ENCODE data around the gene CDK5R1. TPM values are rescaled to one million over a fixed set of nuclear protein-coding genes. Genes with fewer than 3 reads are reported as not detected.
"Not testable (repeated sequence)": the region's sequence is repeated elsewhere in the genome, so short reads cannot be mapped to it uniquely, and the experiment has no call there.

The CDK5R1 gene
- 0.68 TPM for total RNA-seq

GRCh38 chr17:32486701-32487472 is at the start of gene CDK5R1:
TSS of gene CDK5R1 (plus strand) at chr17:32486993. CDS start at chr17:32487621, 628 bp downstream.
- ATAC-seq, result peak; percentile 60

GRCh38 chr17:32440722-32441121 is 46.1 kb upstream of the CDK5R1 start:
- ATAC-seq, result no peak

More at GRCh38 chr17:32486701-32487472, at the start of gene CDK5R1:
- DNase-seq (ENCODE audit: low spot score), result peak; percentile 77

GRCh38 chr17:32441886-32442285 is 44.9 kb upstream of the CDK5R1 start:
- no peak for ATAC-seq
- no peak for DNase-seq (ENCODE audit: low spot score)

More at GRCh38 chr17:32440722-32441121, 46.1 kb upstream of the CDK5R1 start:
- DNase-seq (ENCODE audit: low spot score), result no peak

- no peak for ATAC-seq
Observed at GRCh38 chr17:32443827-32444300, 42.9 kb upstream of the CDK5R1 start.

GRCh38 chr17:32444301-32445073 is 42.3 kb upstream of the CDK5R1 start, which contains the start of gene PSMD11:
TSS of gene PSMD11 (plus strand) at chr17:32444510. CDS start at chr17:32444524, 14 bp downstream.
- peak; percentile 97 for ATAC-seq

More at GRCh38 chr17:32443827-32444300, 42.9 kb upstream of the CDK5R1 start:
- no peak for DNase-seq (ENCODE audit: low spot score)

GRCh38 chr17:32445074-32445415 is 41.7 kb upstream of the CDK5R1 start:
- ATAC-seq (peak; percentile 49), DNase-seq (ENCODE audit: low spot score) (no peak)

More at GRCh38 chr17:32444301-32445073, 42.3 kb upstream of the CDK5R1 start, which contains the start of gene PSMD11:
- peak; percentile 99 for DNase-seq (ENCODE audit: low spot score)

- ATAC-seq (no peak), DNase-seq (ENCODE audit: low spot score) (no peak)
Observed at GRCh38 chr17:32445497-32445896, 41.3 kb upstream of the CDK5R1 start.

- ATAC-seq (no peak), DNase-seq (ENCODE audit: low spot score) (no peak)
Observed at GRCh38 chr17:32445971-32446370, 40.8 kb upstream of the CDK5R1 start.

GRCh38 chr17:32446949-32447348 is 39.8 kb upstream of the CDK5R1 start:
- DNase-seq (ENCODE audit: low spot score), result no peak
- ATAC-seq, result no peak

GRCh38 chr17:32449963-32450362 is 36.8 kb upstream of the CDK5R1 start:
- DNase-seq (ENCODE audit: low spot score) (no peak), ATAC-seq (no peak)

- not testable (repeated sequence) for ATAC-seq; DNase-seq (ENCODE audit: low spot score)
Observed at GRCh38 chr17:32450379-32450778, 36.4 kb upstream of the CDK5R1 start.

GRCh38 chr17:32451879-32452278 is 34.9 kb upstream of the CDK5R1 start:
- no peak for DNase-seq (ENCODE audit: low spot score)
- ATAC-seq, result no peak

GRCh38 chr17:32452281-32452680 is 34.5 kb upstream of the CDK5R1 start:
- DNase-seq (ENCODE audit: low spot score), result no peak

GRCh38 chr17:32453370-32453769 is 33.4 kb upstream of the CDK5R1 start:
- ATAC-seq (no peak), DNase-seq (ENCODE audit: low spot score) (no peak)

More at GRCh38 chr17:32452281-32452680, 34.5 kb upstream of the CDK5R1 start:
- ATAC-seq, result no peak

GRCh38 chr17:32458371-32458770 is 28.4 kb upstream of the CDK5R1 start:
- no peak for DNase-seq (ENCODE audit: low spot score)
- no peak for ATAC-seq

- no peak for ATAC-seq
Observed at GRCh38 chr17:32460054-32460453, 26.7 kb upstream of the CDK5R1 start.

GRCh38 chr17:32461498-32461852 is 25.3 kb upstream of the CDK5R1 start:
- ATAC-seq, result peak; percentile 59
- no peak for DNase-seq (ENCODE audit: low spot score)

More at GRCh38 chr17:32460054-32460453, 26.7 kb upstream of the CDK5R1 start:
- DNase-seq (ENCODE audit: low spot score), result no peak

- ATAC-seq, result peak; percentile 92
- DNase-seq (ENCODE audit: low spot score), result no peak
Observed at GRCh38 chr17:32461853-32462617, 24.8 kb upstream of the CDK5R1 start.

GRCh38 chr17:32463304-32463703 is 23.5 kb upstream of the CDK5R1 start:
- no peak for DNase-seq (ENCODE audit: low spot score)
- ATAC-seq, result no peak

GRCh38 chr17:32464374-32464773 is 22.4 kb upstream of the CDK5R1 start:
- DNase-seq (ENCODE audit: low spot score) (no peak), ATAC-seq (no peak)

GRCh38 chr17:32467949-32468348 is 18.8 kb upstream of the CDK5R1 start:
- DNase-seq (ENCODE audit: low spot score), result no peak
- no peak for ATAC-seq

All from left lobe of liver (tissue), 2 donors.